ENCODE measurements around the gene CABP4.

The CABP4 gene

GRCh38 chr11:67452141-67452952 is 2.8 kb upstream of the CABP4 start, which contains the start of gene GPR152:
Gene GPR152, minus strand, starts transcription at chr11:67452729. Its CDS starts 5 bp downstream, at chr11:67452724.
- DNase-seq (ENCODE audit: low read depth in 1 of 2, low spot score in 1 of 2) = no peak
- no peak for TF ChIP-seq CTCF (IDR thresholded peaks at IDR 0.05; ENCODE audit: insufficient read depth, low read length)
- TF ChIP-seq GABPA (IDR thresholded peaks at IDR 0.05; ENCODE audit: low read depth) = no peak
- H3K27ac ChIP-seq (replicated peaks) = no peak within 1 kb of the TSS
- H3K27me3 ChIP-seq (ENCODE audit: insufficient read depth, poor library complexity, severe bottlenecking) = no peaks in the 10 kb centered on the region
- H3K4me3 ChIP-seq (replicated peaks; ENCODE audit: insufficient read depth, low read length) = no peak within 1 kb of the TSS

DNA sequence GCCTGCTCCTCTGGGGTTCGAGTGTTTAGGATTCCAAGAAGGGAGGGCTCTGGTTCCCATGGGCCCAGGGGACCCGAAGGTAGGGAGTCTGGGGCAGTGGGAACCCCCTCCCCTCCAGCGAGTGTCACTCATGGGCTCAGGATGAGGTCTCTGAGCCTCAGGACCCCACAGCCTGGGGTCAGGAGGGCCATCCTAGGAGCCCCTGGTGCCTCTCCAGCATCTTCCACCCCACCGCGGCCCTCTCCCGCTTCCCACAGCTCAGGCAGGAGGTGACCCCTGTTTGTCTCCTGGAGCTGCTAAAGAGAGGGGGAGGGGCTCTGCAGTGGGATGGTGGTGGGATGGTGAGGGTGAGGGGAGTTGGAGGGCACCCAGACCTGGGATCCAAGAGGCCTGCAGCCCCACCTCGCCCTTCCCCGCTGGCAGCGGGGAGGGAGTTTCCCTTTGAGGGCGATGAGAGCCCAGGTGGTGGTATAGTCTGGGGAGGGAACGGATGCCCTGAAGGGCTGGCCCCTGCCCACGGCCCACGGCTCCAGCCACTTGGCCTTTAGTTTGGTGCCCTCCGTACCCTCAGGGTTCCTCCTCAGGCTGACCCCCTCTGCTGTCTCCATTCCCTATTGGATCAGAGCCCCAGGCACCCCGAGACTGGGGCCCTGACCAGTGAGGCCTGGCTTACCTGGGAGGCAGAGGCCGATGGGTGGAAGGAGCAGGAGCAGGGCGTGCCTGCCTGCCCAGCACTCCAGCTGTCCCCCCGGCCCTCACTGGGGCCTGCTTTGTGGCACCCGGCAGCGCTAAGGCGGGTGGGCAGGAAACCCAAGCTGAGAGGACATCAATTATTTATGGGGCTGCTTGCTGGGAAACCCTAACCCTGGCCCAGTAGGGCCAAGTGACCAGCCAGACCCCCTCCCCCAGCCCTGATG is 1.1 kb upstream of the CABP4 start:
- Histone ChIP-seq H3K27me3 (ENCODE audit: insufficient read depth, poor library complexity, severe bottlenecking) (no peaks in the 10 kb centered on the region), H3K4me3 (replicated peaks; ENCODE audit: insufficient read depth, low read length) (no peak overlapping the region), H3K27ac (replicated peaks) (no peak overlapping the region)
- DNase-seq (ENCODE audit: low read depth in 1 of 2, low spot score in 1 of 2) = no peak
- TF ChIP-seq, protein P1, sequence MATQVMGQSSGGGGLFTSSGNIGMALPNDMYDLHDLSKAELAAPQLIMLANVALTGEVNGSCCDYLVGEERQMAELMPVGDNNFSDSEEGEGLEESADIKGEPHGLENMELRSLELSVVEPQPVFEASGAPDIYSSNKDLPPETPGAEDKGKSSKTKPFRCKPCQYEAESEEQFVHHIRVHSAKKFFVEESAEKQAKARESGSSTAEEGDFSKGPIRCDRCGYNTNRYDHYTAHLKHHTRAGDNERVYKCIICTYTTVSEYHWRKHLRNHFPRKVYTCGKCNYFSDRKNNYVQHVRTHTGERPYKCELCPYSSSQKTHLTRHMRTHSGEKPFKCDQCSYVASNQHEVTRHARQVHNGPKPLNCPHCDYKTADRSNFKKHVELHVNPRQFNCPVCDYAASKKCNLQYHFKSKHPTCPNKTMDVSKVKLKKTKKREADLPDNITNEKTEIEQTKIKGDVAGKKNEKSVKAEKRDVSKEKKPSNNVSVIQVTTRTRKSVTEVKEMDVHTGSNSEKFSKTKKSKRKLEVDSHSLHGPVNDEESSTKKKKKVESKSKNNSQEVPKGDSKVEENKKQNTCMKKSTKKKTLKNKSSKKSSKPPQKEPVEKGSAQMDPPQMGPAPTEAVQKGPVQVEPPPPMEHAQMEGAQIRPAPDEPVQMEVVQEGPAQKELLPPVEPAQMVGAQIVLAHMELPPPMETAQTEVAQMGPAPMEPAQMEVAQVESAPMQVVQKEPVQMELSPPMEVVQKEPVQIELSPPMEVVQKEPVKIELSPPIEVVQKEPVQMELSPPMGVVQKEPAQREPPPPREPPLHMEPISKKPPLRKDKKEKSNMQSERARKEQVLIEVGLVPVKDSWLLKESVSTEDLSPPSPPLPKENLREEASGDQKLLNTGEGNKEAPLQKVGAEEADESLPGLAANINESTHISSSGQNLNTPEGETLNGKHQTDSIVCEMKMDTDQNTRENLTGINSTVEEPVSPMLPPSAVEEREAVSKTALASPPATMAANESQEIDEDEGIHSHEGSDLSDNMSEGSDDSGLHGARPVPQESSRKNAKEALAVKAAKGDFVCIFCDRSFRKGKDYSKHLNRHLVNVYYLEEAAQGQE (IDR thresholded peaks at IDR 0.05; ENCODE audit: insufficient replicate concordance, low read depth) = no peak

- H3K4me3 ChIP-seq (replicated peaks; ENCODE audit: insufficient read depth, low read length) = no peak overlapping the region
- TF ChIP-seq GABPA (IDR thresholded peaks at IDR 0.05; ENCODE audit: low read depth) (no peak), SPI1 (IDR thresholded peaks at IDR 0.05; ENCODE audit: borderline replicate concordance, low read depth) (no peak), POLR2AphosphoS5 (IDR thresholded peaks at IDR 0.05; ENCODE audit: low read depth) (no peak), CTCF (IDR thresholded peaks at IDR 0.05; ENCODE audit: insufficient read depth, low read length) (no peak)
- TF ChIP-seq, protein P1 (IDR thresholded peaks at IDR 0.05; ENCODE audit: insufficient replicate concordance, low read depth) = no peak
- no peak overlapping the region for H3K27ac ChIP-seq (replicated peaks)
- H3K27me3 ChIP-seq (ENCODE audit: insufficient read depth, poor library complexity, severe bottlenecking) = no peaks in the 10 kb centered on the region
- DNase-seq (ENCODE audit: low read depth in 1 of 2, low spot score in 1 of 2) = no peak
These were observed 1.0 kb downstream of the CABP4 start for GRCh38 chr11:67456068-67456705.

DNA sequence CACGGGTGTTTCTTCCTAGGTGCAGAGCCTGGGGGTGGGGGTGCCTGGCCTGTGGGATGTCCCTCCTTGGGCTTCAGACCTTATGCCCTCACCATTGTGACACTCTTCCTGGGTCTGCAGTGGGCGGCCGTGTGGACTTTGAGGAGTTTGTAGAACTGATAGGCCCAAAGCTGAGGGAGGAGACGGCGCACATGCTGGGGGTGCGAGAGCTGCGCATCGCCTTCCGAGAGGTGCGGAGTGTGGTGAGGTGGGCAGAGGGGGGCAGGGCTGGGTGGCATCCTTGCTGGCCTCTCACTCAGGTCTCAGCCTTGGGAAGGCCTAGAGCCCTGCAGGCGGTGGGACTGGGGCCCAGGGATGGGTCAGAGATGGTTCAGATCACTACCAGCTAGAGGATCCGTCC is 2.3 kb downstream of the CABP4 start:
- DNase-seq (ENCODE audit: low read depth in 1 of 2, low spot score in 1 of 2) = no peak
- Histone ChIP-seq H3K4me3 (replicated peaks; ENCODE audit: insufficient read depth, low read length) (no peak overlapping the region), H3K27ac (replicated peaks) (no peak overlapping the region), H3K27me3 (ENCODE audit: insufficient read depth, poor library complexity, severe bottlenecking) (no peaks in the 10 kb centered on the region)
- TF ChIP-seq, protein P1 (IDR thresholded peaks at IDR 0.05; ENCODE audit: insufficient replicate concordance, low read depth) = no peak
- TF ChIP-seq GABPA (IDR thresholded peaks at IDR 0.05; ENCODE audit: low read depth) (no peak), POLR2AphosphoS5 (IDR thresholded peaks at IDR 0.05; ENCODE audit: low read depth) (no peak), CTCF (IDR thresholded peaks at IDR 0.05; ENCODE audit: insufficient read depth, low read length) (no peak)

Measured in HL-60 (cell line).